Activated CD4-positive, alpha-beta T cell treated with anti-CD3 and anti-CD28 coated beads for 36 hours (primary cell): ENCODE data around the gene ZBTB7B. TPM values are rescaled to one million over a fixed set of nuclear protein-coding genes. Genes with fewer than 3 reads are reported as not detected.

ENCODE experiments used
- ATAC-seq: fragments of 200-7000 bp; cut with Tn5 transposase; one replicate; pipeline ENCODE4 v1.10.0; 2021; ENCODE audit warnings: mild to moderate bottlenecking, moderate library complexity
- CTCF ChIA-PET: fragments of 350-600 bp; sonication (Branson Sonifier 250); formaldehyde crosslinking; loops from one replicate; lab custom pipeline; 2021; ENCODE audit warnings: antibody characterized with exemption; lab: Charles Lee
- POLR2A ChIA-PET: fragments of 350-600 bp; sonication (Branson Sonifier 250); formaldehyde crosslinking; loops from one replicate; lab custom pipeline; 2021; ENCODE audit warnings: antibody characterized with exemption, inconsistent platforms; lab: Charles Lee
- DNase-seq: peaks from one replicate; pipeline ENCODE4 v3.0.0-alpha.2; 2020
- H3K27ac Mint-ChIP-seq: one replicate; pipeline ENCODE4 v1.8.0; 2021; ENCODE audit warnings: mixed read lengths
- H3K27me3 Mint-ChIP-seq: one replicate; pipeline ENCODE4 v1.8.0; 2021; ENCODE audit warnings: mixed read lengths
- H3K36me3 Mint-ChIP-seq: one replicate; pipeline ENCODE4 v1.8.0; 2021; ENCODE audit warnings: low read depth, mixed read lengths
- H3K4me1 Mint-ChIP-seq: one replicate; pipeline ENCODE4 v1.8.0; 2021; ENCODE audit warnings: mixed read lengths
- H3K4me3 Mint-ChIP-seq: one replicate; pipeline ENCODE4 v1.8.0; 2021; ENCODE audit warnings: mild to moderate bottlenecking, moderate library complexity, mixed read lengths
- H3K9me3 Mint-ChIP-seq: one replicate; pipeline ENCODE4 v1.8.0; 2021; ENCODE audit warnings: low read depth, mixed read lengths
- intact Hi-C, 2 experiments: fragments of 100-400 bp; cut with DNase I in 1 of 2; cut with micrococcal nuclease in 1 of 2; formaldehyde crosslinking; loops; one replicate each; pipeline versions ENCODE4 v1.14.2 to v1.15.1; 2022 to 2024; cut with DNase I, micrococcal nuclease
- total RNA-seq, 2 experiments: library from RNA; stranded (reverse); gene quantifications; one replicate each; pipeline ENCODE4 v1.2.3, GENCODE V29; 2021

Gene ZBTB7B
- total RNA-seq, 2 experiments from 2014 or later = 94.0 to 105 TPM

DNA sequence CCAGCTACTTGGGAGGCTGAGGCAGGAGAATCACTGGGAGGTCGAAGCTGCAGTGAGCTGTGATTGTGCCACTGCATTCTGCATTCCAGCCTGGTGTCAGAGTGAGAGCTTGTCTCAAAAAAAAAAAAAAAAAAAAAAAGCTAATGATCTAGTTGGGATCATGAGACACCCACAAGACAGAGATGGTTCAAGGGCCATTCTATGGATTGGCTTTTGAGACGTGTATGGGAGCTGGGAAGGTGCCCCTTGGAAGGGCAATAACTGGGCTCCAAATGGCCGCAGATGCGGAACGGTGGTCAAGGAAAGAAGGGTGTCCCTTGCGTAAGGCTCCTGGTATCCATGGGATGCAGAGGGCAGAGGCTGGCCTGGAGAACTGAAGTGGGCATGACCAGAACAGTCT lies 41.8 kb downstream of the ZBTB7B start:
- ChIA-PET POLR2A (no interaction called here), CTCF (interaction anchor here (0.5 to 6.5 kb wide), 23 partner anchors 8 to 453 kb away, joined by 3 to 67 read pairs (median 4); partner anchors contain the start of genes DCST1, DCST2 and KRTCAP2)
- H3K36me3 Mint-ChIP-seq = no peaks in the 10 kb centered on the region

DNA sequence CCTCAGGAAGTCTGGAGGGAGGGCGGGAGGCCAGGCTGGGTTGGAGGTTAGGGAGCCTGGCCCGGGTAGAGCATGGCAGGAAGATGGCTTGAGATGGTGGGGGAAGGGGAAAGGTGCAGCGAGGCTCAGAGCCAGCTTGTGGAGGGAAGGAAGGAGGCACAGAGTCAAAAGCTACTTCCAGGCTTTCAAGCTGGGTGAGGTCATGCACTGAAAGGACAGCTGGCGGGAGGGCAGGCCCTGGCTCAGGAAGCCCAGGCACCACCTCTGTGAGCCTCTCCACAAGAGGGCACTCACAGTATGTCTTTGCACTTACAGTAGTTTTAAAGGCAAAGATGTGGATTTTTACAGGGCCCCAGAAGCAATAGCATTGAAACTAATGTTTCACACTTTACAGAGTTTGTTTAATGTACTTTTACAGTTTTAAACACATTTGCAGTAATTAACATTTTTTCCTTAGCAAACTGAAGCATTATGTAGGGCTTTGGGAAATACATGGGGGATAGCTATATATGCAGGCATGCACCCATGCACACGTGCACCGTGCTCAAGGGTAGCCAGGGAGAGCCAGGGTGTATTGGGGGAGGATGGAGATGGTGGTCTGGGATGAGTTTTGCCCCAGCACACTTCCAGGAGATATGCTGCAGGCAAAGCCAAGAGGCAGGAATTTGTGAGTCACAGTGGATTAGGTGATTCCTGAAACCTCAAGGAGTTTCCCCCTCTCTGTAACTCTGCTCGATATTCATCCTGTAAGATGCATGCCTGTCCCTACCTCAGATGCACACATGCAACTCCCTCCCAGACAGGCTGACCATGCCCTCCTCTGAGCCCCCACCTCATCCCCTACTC lies 42.4 kb downstream of the ZBTB7B start:
- Mint-ChIP-seq H3K9me3 (no peaks in the 10 kb centered on the region), H3K36me3 (no peaks in the 10 kb centered on the region), H3K27ac (no peak overlapping the region), H3K4me1 (peaks cover 15% of the 10 kb centered on the region), H3K27me3 (no peaks in the 10 kb centered on the region), H3K4me3 (no peak overlapping the region)
- peak; percentile 81 for DNase-seq
- ChIA-PET POLR2A (no interaction called here), CTCF (interaction anchor here (0.5 to 6.5 kb wide), 22 partner anchors 8 to 295 kb away, joined by 3 to 67 read pairs (median 4); partner anchors contain the start of genes DCST1, DCST2 and KRTCAP2)
- ATAC-seq = peak; percentile 98
- intact Hi-C loops = loop anchor here (1.0 kb wide), 2 partner anchors 16 to 39 kb away; no protein-coding TSS in a partner anchor

More for the DNA sequence above, 41.8 kb downstream of the ZBTB7B start:
- no peak for ATAC-seq
- no peak overlapping the region for H3K27ac Mint-ChIP-seq
- intact Hi-C loops = no loop called here
- no peak overlapping the region for H3K4me3 Mint-ChIP-seq
- H3K27me3 Mint-ChIP-seq = no peaks in the 10 kb centered on the region
- no peaks in the 10 kb centered on the region for H3K9me3 Mint-ChIP-seq
- DNase-seq = no peak
- H3K4me1 Mint-ChIP-seq = peaks cover 11% of the 10 kb centered on the region

GRCh38 chr1:155048449-155049334 lies 46.1 kb downstream of the ZBTB7B start:
- Mint-ChIP-seq H3K27me3 (no peaks in the 10 kb centered on the region), H3K4me3 (no peak overlapping the region), H3K27ac (no peak overlapping the region), H3K36me3 (no peaks in the 10 kb centered on the region), H3K9me3 (no peaks in the 10 kb centered on the region), H3K4me1 (peaks cover 31% of the 10 kb centered on the region)
- ATAC-seq = no peak
- intact Hi-C loops = no loop called here
- CTCF ChIA-PET = interaction anchor here (1.0 to 1.5 kb wide), 4 partner anchors 32 to 64 kb away, joined by 3 to 5 read pairs (median 4); no protein-coding TSS in a partner anchor
- POLR2A ChIA-PET = interaction anchor here (0.7 kb wide), 1 partner anchor 112 kb away, joined by 3 read pairs; the partner anchor contains the start of gene PMVK
- no peak for DNase-seq

- Mint-ChIP-seq H3K9me3 (no peaks in the 10 kb centered on the region), H3K4me1 (peaks cover 26% of the 10 kb centered on the region), H3K4me3 (peak overlapping the region; percentile 74), H3K27ac (peak overlapping the region; percentile 51), H3K27me3 (no peaks in the 10 kb centered on the region), H3K36me3 (no peaks in the 10 kb centered on the region)
- ChIA-PET CTCF (interaction anchor here (0.6 to 3.1 kb wide), 11 partner anchors 11 to 1059 kb away, joined by 3 to 26 read pairs (median 3); partner anchors contain the start of genes KRTCAP2 and TRIM46), POLR2A (interaction anchor here (0.6 to 1.3 kb wide), 3 partner anchors 35 to 114 kb away, joined by 3 to 4 read pairs (median 3); partner anchors contain the start of gene PMVK)
- ATAC-seq (no peak), DNase-seq (no peak)
- intact Hi-C loops = loop anchor here (1.0 to 5.0 kb wide), 5 partner anchors 33 to 123 kb away; partner anchors contain the start of genes FLAD1 (in 1 of the 2), KRTCAP2 (in 1 of the 2), PYGO2 (in 1 of the 2) and TRIM46 (in 1 of the 2)
Observed at GRCh38 chr1:155049651-155050559, 47.3 kb downstream of the ZBTB7B start.

DNA sequence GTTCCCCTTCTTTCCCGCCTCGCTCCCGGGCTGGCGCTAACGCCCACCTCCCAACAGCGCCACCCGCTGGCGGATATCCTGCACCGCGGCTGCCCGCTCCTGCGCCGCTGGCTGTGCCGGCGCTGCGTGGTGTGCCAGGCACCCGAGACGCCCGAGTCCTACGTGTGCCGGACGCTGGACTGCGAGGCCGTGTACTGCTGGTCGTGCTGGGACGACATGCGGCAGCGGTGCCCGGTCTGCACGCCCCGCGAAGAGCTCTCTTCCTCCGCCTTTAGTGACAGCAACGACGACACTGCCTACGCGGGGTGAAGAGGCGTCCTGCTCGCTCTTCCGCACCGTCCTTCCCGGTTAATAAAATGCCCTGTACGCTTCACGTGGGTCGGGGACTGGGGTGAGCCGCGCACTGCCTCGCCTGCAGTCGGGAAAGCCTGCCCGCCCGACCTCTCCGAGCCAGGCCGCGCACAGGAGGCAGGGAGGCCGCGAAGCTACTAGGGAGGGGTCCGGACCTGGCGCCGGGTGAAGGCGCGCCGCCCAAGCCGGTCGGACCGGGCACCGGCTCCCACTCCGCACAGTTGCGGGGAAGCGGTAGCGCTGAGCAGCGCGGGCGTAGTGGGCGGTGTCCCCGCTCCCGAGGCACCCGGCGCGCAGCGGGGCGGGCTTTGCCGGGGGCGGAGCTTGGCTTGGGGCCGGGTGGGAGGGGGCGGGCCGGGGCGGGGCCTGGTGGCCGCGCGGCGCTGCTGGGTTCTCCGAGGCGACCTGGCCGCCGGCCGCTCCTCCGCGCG lies 48.1 kb downstream of the ZBTB7B start, which contains the start of gene ADAM15:
Gene ADAM15, plus strand, starts transcription at position 757 of the 782 bp plus-strand sequence. CDS start 71 bp downstream, outside the sequence.
- DNase-seq (peak; percentile 90), ATAC-seq (peak; percentile 78)
- POLR2A ChIA-PET = interaction anchor here (0.6 to 1.3 kb wide), 4 partner anchors 34 to 1117 kb away, joined by 3 to 5 read pairs (median 4); partner anchors contain the start of gene PMVK
- Mint-ChIP-seq H3K4me3 (peak within 1 kb of the TSS; percentile 74), H3K36me3 (peaks cover 6% of the 10 kb centered on the region), H3K4me1 (peaks cover 20% of the 10 kb centered on the region), H3K27me3 (no peaks in the 10 kb centered on the region), H3K27ac (peak within 1 kb of the TSS; percentile 80), H3K9me3 (no peaks in the 10 kb centered on the region)
- CTCF ChIA-PET = interaction anchor here (0.6 to 3.1 kb wide), 25 partner anchors 8 to 514 kb away, joined by 3 to 26 read pairs (median 4); partner anchors contain the start of genes EFNA3, EFNA4, KRTCAP2 and TRIM46
- intact Hi-C loops = loop anchor here (1.0 to 5.0 kb wide), 14 partner anchors 11 to 177 kb away; partner anchors contain the start of genes FLAD1 (in 2 of the 2), CKS1B (in 1 of the 2), EFNA4 (in 1 of the 2) and KRTCAP2 (in 1 of the 2)

DNA sequence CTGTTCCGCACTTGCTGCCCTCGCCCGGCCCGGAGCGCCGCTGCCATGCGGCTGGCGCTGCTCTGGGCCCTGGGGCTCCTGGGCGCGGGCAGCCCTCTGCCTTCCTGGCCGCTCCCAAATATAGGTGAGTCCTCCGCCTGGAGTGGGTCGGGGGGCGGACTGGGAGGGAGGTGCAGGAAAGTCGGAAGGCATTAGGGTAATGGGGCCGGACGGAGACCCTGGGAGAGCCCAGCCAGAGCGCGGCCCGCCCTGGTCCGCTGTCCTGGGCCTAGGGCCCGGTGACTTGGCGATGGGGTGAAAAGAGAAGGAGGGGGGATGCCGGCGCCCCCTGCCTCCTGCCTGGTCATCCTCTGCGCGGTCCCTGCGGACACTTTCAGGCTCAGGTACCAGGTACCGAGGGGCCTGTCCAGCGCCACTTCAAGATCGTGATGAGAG lies 48.8 kb downstream of the ZBTB7B start:
- CTCF ChIA-PET = interaction anchor here (0.6 to 3.1 kb wide), 22 partner anchors 9 to 514 kb away, joined by 3 to 26 read pairs (median 4); partner anchors contain the start of genes EFNA3, EFNA4, KRTCAP2 and TRIM46
- Mint-ChIP-seq H3K4me1 (peaks cover 20% of the 10 kb centered on the region), H3K36me3 (peaks cover 10% of the 10 kb centered on the region), H3K27ac (no peak overlapping the region), H3K9me3 (no peaks in the 10 kb centered on the region), H3K27me3 (no peaks in the 10 kb centered on the region), H3K4me3 (peak overlapping the region; percentile 69)
- peak; percentile 2 for ATAC-seq
- no peak for DNase-seq
- intact Hi-C loops = loop anchor here (1.0 to 5.0 kb wide), 13 partner anchors 10 to 176 kb away; partner anchors contain the start of genes FLAD1 (in 2 of the 2), CKS1B (in 1 of the 2), EFNA4 (in 1 of the 2) and KRTCAP2 (in 1 of the 2)
- POLR2A ChIA-PET = interaction anchor here (0.6 to 1.3 kb wide), 3 partner anchors 115 to 1116 kb away, joined by 3 to 5 read pairs (median 4); partner anchors contain the start of gene PMVK

GRCh38 chr1:155051777-155052398 lies 49.3 kb downstream of the ZBTB7B start:
- Mint-ChIP-seq H3K4me3 (peak overlapping the region; percentile 69), H3K27ac (peak overlapping the region; percentile 9), H3K9me3 (no peaks in the 10 kb centered on the region), H3K27me3 (no peaks in the 10 kb centered on the region), H3K4me1 (peaks cover 20% of the 10 kb centered on the region), H3K36me3 (peaks cover 13% of the 10 kb centered on the region)
- CTCF ChIA-PET = interaction anchor here (1.0 to 3.1 kb wide), 12 partner anchors 8 to 457 kb away, joined by 3 to 26 read pairs (median 6); partner anchors contain the start of genes EFNA4, KRTCAP2 and PBXIP1
- ATAC-seq = peak; percentile 35
- intact Hi-C loops = loop anchor here (1.0 to 5.0 kb wide), 13 partner anchors 9 to 175 kb away; partner anchors contain the start of genes FLAD1 (in 2 of the 2), CKS1B (in 1 of the 2), EFNA4 (in 1 of the 2) and KRTCAP2 (in 1 of the 2)
- POLR2A ChIA-PET = interaction anchor here (0.8 kb wide), 1 partner anchor 121 kb away, joined by 5 read pairs; no protein-coding TSS in a partner anchor
- peak; percentile 64 for DNase-seq
